NCI-H345 treated with DMSO at 0.1 percent for 48 hours (cell line): ENCODE measurements around the gene PNMA8C.
A peak's percentile ranks its signal among the peaks of the same experiment; 100 is the strongest.

Source experiments
- DNase-seq: peaks from one replicate; lab custom pipeline; 2025; ENCODE audit not compliant: unreplicated experiment; lab: John Stamatoyannopoulos, UW

PNMA8C gene

DNA sequence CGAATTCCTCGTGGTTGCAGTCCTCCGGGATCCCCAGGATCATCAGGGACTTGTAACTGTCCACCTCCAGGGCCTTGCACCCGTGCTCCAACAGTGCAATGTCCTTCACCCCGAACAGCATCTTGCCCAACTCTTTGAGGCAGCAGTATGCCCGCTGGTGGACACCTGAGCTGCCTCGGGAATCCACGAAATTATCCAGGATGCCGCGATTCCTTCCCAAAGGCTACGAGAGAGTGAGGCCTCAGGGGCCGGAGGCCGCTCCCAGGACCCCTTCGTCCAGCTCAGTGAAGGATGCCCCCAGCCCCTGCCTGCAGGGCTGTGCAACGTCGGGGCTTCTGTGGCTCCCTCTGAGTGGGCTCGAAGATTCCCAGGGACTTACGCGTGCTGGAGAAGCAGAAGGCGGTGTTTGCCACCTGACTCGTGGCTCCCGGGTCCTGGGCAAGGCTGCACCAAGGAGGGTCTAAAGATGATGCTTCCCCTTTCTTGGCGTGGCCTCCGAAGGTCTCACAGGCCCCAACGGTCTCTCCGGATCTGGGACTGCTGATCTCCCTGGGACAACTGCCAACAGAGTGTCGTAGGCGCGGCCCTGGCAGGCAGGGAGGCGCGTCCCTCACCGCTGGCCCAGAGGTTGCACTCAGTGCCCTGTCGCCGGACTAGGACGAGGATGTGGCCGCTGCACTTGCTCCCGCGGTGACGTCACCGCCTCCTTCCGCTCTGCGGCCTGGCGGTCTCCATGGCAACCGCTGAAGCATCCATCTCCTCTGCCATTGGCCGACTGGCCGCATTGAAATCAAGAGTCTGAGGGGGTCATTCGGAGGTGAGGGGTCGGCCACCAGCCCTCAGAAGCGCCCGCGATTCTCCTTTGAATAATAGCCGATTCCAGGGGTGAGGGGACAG is at the start of gene PNMA8C:
PNMA8C (minus strand) TSS at position 698 of the 897 bp plus-strand sequence; CDS start at position 121, 577 bp downstream.
- no peak for DNase-seq

DNA sequence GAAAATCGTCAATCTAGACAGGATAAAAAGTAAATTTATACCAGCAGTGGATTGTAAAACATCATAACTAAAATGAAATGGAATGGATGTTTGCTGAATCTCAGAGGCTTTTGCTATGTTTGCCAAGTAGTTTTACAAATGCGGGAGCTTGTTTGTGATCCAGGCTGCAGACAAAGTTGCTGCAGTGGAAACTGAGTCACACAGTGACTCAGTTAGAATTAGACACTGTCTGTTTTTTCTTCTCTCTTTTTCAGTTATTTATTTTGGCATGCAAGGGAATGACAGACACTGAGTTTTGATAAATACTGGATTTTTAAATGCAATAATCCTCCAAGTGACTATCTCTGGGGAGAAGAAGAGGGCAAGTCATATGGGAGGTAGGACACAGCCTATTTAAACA is 47.2 kb upstream of the PNMA8C start:
- no peak for DNase-seq

DNA sequence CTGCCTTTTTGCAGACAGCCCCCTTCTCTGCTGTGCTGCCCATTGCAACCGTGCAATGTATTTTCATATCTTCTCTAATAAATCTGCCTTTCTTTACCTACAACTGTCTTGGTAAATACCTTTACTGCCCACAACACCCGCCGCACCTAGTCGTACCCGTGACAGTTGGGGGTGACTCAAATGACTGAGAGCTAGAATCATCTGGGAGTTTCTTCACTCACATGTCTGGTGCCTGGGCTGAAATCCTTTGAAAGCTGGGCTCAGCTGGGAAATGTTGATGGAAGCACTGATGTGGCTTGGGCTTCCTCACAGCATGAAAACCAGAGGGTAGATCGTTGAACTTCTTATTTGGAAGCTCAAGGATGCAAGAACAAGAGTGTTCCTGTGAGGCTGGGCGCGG is 45.5 kb upstream of the PNMA8C start:
- no peak for DNase-seq

DNA sequence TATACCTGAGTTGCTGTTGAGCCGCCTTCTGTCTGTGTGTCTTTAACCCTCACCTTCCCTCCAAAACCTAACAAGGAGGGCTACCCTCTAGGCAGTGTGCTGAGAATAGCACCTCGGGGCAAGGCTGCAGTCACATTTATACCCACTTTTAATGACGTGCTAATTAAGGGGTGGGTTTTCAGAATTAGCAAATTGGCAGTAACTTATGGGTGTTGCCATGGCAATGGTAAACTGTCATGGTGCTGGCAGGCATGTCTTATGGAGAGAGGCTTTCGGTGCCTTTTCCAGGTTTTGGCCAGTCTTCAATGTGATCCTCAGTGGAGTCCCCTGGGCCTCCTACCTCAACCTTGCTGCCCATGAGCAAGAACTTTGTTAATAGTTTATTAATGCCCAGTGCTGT is 43.9 kb upstream of the PNMA8C start:
- DNase-seq, result no peak

DNA sequence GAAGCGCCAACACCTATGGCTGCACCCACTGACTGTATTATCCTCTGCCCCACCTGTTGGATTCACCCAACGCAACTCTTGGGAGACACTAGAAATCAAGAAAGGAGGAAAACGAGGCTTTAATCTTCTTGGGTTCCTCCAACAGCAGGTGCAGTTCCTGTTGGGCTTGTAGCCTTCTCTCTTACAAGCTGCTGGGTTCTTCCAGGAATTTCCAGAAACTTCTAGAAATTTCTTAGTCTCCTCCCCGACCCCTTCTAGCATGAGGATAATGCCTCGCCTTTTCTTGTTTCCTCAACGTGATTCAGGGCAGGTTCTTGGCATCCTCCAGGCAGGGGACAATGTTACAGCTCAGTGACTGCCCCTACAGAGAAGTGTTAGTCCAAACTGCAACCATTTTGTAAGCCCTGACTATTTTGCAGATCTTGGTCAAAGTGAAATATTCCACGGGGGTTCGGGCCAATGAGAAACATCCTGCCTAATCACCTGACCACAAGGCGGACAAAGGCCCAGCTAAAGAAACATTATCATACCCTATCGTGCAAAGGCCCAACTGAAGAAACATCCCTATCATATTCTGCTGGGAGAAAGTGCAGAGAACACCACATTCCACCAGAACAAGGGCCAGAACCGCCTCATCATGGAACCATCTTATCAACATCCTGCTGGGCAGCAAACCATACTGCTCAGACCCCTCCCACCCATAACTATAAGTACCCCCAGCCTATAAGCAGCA is 43.2 kb upstream of the PNMA8C start:
- DNase-seq, result no peak

DNA sequence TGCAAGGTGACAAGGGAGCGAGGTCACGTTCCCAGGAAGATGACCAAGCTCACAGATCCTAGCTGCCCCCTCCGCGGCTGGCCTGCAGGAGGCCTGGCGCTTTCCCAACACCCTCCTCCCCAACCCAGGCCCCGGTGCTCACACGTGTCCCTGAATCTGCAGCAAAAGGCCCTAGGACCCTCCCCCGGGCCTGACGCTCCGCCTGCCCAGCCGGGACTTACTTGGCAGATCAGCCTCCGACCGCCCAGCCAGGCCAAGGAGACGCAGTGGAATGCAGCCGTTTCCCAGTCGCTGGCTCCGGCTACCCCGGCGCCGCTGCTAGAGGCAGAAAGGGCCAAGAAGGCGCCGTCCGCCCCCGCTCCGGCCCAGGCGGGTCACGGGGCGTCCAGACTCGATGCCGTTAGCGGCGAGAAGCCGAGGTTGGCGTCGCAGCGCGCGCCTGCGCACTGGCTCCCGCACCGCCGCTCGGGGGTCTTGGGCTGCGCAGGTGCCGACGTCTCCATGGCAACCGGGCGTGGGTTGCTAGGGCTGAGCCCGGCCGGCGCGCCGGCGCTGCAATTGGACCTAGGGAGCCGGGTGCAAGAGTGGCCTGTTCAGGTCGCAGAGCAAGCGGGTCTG is 42.5 kb upstream of the PNMA8C start, which contains the start of gene PNMA8A:
PNMA8A (minus strand) TSS at position 448 of the 618 bp plus-strand sequence. CDS start 528 bp downstream, outside the sequence.
- peak; percentile 66 for DNase-seq

DNA sequence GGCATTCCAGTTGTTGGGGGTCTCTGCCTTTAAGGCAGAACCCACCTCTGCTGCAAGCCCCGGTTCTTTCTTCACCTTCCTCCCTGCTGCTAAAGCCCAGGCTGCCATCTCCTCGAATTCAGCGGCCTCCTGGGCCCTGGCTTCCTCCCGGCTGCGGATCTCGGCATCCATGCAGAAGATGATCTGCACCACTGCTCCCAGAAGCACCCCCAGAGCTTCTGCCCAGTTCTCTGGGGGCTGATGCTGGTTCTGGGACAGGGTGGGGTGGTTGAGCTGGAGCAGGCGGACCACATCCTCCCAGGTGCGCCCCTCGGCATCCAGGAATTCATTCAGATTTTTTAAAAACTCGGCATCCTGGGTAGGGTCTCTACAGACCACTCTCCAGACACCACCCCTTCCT is 41.6 kb upstream of the PNMA8C start:
- DNase-seq, result no peak

DNA sequence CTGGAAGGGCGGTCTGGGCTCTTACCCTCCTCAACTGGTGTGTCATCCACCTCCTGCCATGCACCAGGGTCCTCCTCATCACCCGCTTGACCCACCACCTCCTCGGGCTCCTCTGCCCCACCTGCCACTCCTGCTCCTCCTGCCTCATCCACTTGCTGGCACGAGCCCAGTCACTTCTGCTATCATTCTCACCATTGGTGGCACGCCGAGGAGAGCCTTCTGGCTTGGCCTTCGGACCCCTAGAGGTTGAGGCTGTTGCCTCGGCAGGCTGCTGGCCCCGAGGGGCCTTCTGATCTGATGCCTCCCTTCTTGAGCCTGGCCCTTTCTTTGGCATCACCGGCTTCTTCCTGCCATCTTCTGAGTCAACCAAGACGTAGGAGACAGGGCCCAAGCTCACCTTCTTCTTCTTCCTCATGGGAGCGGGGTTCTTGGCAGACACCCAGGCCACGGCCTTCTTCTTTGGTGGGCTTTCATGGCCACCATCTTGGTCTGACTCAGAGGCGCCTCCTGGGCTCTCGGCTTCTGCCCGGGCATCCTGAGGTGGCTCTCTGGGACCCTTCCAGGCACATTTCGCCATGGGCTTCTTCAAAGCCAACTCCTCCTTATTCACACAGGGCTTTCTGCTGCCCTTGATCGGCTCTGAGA is 40.9 kb upstream of the PNMA8C start:
- DNase-seq, result no peak

DNA sequence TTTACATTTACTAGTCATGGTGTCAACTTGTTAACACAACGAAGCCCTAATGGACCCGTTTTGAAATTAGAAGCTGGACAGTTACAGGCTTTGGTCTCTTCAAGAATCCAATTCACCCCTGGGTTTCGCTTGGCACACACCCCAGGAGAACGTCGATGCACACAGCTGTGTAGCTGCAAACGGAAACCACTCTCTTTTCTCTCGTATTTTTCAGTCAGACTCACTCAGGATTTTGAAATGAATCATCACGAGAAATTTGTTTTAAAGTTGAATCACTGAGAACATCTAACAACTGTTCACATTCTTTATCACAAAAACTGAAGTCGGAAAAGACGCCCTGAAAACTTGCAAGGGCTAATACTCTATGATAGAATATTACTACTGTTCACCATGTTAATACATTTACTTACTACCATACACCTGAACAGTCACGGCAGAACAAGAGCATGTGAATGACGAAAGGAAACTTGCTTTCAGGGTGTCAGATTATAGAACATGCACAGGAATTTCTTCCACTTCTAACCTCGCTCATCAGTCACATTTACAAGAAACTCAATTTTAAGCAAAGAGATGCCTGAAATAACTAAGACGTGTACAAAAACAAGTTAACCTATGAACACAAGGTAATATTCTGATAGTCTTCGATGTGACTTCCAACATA is 37.9 kb upstream of the PNMA8C start:
- DNase-seq, result no peak

DNA sequence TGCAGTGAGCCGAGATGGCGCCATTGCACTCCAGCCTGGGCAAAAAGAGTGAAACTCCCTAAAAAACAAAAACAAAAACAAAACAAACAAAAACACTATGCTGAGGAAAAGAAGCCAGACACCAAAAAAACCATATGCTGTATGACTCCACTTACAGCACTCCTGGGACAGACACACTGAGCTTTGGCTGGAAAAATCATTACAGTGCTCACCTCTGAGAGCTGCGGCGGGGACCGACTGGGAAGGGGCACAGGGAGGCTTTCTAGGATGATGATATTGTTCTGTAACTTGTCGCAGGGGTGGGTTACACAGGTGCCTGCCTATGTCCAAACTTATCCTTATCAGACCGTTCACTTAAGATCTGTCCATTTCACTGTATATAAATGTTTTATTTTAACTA is 34.8 kb upstream of the PNMA8C start:
- DNase-seq, result no peak

DNA sequence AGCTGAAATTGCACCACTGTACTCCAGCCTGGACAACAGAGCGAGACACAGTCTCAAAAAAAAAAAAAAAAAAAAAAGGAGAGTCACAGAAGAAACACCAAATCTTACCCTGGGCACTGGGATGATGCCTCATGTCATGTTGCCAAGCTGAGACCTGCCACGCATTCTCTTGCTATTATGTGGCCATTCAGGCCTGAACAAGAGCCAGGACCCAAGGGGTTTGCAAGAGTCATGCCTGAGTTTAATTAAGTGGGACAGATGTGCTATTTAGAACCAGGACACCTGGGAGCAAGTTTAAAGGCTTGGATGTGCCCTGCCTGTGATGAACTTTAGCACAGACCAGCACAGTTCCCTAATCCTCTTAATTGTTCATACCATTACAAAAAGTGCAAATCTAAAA is 32.8 kb upstream of the PNMA8C start:
- DNase-seq, result no peak

DNA sequence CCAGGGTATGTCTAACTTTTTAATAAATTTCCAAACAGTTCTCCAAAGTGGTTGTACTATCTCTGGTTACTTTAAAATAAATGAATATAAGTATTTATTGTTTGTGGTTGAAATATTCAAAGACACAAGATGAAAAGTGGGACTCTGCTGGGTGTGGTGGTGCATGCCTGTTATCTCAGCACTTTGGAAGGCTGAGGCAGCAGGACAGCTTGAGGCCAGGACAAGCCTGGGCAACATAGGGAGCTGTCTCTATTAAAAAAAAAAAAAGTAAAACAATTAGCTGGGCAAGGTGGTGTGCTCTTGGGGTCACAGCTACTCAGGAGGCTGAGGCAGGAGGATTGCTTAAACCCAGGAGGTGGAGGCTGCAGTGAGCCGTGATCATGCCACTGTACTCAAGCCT is 32.2 kb upstream of the PNMA8C start:
- no peak for DNase-seq

DNA sequence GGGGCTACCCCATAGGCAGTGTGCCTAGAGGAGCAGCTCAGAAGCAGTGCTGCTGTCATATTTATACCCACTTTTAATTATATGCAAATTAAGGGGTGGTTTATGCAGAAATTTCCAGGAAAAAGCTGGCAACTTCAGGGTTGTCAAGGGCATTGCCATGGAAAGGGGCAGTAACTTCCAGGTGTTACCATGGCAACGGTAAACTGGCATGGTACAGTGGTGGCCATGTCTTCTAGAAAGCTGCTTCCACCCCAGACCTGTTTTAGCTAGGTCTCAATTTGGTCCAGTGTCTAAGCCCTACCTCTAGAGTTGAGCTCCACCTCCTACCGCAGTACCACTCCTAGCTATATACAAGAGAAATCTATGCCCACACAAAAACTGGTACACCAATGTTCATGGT is 31.3 kb upstream of the PNMA8C start:
- DNase-seq, result no peak

DNA sequence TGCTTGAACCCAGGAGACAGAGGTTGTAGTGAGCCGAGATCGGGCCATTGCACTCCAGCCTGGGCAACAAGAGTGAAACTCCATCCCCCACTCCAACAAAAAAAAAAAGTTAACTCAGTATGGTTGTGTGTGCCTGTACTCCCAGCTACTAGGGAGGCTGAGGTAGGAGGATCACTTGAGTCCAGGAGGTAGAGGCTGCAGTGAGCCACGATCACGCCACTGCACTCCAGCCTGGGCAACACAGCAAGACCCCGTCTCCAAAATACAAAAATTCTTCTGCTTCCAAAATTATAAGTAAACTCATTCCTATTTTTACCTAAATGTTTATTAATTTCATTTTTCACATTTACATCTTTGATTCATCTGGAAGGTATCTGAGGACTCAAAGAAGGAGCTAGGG is 28.2 kb upstream of the PNMA8C start:
- no peak for DNase-seq

DNA sequence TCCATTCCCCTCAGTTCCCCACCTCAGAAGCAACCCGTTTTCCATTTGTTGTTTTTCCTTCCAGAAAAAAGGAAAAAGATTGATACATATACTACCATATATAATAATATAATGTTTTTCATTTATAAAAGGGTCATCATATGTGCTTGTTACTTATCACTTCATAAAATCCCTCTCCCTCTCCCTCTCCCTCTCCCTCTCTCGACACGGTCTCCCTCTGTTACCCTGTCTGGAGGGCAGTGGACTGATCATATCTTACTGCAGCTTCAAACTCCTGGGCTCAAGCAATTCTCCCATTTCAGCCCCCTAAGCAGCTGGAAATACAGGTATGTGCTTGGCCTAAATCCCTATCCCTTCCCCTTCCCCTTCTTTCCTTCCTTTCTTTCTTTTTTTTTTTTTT is 25.5 kb upstream of the PNMA8C start:
- DNase-seq, result no peak

DNA sequence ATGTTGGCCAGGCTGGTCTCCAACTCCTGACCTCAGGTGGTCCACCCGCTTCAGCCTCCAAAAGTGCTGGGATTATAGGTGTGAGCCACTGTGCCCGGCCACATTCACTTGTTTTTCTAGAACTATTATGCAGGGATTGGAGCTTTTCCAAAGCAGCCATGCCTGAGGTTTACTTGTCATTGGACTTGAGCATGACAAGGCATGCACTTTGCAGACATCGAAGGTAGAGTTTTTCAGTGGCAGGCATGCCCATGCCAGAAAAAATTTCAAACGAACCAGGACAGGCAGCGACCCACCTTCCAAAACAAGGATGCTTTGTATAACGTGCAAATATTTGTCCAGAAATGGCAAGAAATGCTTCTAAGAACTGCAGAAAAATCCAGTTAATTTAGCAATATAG is 24.9 kb upstream of the PNMA8C start:
- no peak for DNase-seq

DNA sequence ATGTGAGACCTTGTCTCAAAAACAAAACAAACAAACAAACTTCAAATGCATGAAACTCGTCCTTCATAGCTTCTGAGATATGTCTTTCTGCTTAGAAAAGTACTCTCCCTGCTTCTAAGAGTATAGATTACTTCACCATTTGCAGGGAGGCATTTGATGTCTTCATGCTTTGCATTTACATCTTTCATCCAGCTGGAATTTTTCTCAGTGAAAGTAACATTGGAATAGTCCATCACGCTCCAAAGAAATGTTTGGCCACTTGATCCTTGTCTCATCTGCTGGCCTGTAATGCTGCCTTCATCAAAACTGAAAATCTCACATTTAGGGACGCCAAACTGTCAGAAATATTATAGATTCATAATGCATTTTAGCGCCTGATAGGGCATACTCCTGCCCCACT is 23.4 kb upstream of the PNMA8C start:
- no peak for DNase-seq

DNA sequence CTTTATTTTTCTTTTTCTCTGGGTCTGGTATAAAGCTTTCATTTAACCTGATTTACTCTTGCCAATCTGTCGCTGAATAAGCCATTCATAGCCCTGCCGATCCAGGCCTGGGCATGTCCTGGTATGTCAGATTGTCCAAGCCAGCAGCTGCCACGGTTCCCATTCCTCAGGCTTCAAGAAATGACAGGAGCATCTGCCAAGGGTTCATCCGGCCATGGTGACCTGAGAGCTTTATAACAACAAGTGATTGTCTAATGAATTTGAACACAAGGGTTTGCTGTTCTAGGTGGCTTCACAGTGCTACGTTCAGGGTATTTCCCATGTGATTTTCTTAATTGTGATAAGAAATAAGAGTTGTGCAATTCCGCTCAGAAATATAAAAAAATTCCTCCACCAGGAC is 22.6 kb upstream of the PNMA8C start:
- DNase-seq, result no peak

DNA sequence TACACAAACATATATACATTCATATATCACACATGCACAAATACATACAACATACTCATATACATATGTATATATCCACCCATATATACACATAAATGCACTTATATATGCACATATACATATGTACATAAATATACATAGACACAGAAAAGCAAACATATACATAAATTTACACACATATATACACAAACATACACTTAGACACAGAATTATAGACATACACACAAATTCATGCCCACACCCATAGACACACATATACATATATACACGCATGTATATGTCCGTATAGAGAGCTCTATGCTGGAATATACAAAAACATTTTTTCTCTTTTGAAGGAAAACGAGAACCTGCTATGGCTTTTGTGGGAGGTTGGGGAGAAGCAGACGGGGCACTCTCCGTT is 22.0 kb upstream of the PNMA8C start:
- no peak for DNase-seq

DNA sequence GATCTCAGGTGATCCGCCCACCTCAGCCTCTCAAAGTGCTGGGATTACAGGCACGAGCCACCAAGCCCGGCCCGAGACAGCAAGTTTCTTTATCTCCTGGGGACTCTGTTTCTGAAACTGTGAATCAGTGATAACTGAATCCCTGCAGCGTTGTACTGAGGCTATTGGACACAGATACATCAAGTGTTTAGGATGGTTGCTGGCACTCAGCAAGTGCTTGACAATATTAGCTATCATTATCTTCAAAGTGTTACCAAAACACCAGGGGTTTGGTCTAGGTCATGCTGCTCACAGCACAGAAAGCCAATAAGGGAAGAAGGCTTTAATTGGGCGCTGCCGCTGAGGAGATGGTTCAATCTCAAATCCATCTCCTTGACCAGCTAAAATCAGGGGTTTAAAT is 20.5 kb upstream of the PNMA8C start:
- DNase-seq, result no peak

DNA sequence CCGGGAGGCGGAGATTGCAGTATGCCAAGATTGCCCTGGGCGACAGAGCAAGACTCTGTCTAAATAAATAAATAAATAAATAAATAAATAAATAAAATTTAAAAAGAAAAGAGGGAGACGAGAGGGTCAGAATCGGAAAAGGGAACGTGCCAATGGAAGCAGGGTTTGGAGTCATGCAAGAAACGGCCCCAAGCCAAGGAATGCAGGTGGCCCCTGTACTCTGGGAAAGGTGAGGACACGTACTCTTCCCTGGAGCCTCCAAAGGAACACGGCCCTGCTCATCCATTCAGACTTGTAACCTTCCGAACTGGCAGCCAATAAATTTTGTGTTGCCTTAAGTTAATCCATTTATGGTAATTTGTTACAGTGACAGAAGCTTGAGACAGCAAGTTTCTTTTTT is 19.9 kb upstream of the PNMA8C start:
- no peak for DNase-seq
